NCI-H1930 (cell line): ENCODE measurements around the gene KIR3DL2.
"Not testable (repeated sequence)": the region's sequence is repeated elsewhere in the genome, so short reads cannot be mapped to it uniquely, and the experiment has no call there.

Source experiments
- DNase-seq, 2 experiments: peaks; one replicate each; lab custom pipeline; 2025; lab: John Stamatoyannopoulos, UW

Gene KIR3DL2

DNA sequence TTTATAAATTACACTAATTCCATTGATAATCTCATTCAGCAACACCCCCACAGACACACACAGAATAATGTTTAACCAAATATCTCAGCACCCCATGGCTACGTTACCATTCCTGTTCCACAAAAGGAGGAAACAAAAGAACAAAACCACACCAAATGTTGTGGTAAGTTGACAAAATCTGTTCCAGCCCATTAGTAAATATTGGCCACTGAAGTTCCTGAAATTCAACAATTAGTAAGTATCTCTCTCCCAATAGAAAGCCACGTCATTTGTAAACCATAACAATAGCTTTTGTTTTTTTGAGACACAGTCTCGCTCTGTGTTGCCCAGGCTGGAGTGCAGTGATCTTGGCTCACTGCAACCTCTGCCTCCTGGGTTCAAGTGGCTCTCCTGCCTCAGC lies 21.5 kb downstream of the KIR3DL2 start:
- no peak for DNase-seq

DNA sequence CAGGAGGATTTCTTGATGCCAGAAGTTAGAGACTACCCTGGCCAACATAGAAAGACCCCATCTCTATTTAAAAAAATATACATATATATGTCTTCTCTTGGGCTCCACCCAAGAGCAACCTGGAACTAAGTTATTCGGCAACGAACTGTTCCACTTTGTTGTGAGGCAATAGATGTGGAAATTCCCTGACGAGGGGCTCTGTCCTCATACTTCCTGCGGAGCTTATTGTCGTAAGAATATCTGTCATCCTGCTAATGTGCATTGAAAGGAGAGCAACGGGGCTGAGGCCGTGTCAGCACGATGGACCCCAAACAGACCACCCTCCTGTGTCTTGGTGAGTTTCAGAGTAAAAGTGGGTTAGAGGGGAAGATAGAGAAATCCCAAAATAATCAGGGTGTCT lies 23.7 kb downstream of the KIR3DL2 start, which contains the start of gene FCAR:
TSS of gene FCAR (plus strand) at position 246 of the 400 bp plus-strand sequence. CDS start at position 301, 55 bp downstream.
- DNase-seq: no peak

DNA sequence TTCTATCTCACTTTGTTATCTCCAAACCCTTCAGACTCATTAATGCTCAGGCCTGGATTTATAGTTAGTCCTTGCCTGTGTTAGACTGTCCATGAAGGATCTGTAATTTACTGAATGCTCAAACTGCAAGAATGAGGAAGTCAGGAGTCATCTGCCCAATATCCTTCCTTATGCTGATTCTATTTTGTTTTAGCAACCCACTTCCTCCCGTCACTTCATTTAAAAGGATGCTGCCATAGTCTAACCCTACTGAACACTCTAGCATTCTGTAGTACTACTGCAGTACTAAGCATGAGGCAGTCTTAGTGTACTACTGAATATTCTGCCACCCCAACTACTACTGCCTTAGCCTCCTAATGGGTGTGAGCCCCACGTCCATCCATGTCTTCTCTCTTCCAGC lies 25.3 kb downstream of the KIR3DL2 start:
- DNase-seq: no peak

DNA sequence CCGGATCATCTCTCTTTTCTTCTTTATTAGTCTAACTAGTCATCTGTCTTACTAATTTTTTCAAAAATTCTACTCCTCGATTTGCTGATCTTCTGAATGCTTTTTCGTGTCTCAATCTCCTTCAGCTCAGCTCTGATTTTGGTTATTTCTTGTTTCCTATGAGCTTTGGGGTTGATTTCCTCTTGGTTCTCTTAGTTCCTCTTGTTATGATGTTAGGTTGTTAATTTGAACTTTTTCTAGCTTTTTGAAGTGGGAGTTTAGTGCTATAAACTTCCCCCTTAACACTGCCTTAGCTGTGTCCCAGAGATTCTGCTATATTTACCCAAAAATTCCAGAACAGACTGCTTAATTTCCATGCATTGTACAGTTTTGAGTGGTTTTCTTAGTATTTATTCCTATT lies 27.2 kb downstream of the KIR3DL2 start:
- no peak for DNase-seq

DNA sequence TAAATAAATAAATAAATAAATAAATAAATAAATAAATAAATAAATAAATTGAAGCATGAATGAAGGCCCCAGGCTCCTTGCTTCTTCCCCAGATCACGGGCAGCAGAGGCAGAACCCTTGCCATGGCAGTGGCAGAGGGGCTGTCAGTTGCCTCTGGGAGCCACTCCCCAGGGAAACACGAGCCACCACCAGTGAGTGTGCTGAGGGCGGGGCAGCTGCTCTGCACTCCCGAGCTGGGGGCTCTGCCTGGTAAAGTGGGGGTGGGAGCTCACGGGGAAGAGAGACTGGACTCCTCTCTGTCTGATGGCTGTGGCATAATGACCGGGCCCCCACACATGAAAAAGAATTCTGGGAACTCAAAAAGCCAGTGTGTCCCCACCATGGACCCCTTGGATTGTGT lies 31.6 kb downstream of the KIR3DL2 start:
- no peak for DNase-seq

DNA sequence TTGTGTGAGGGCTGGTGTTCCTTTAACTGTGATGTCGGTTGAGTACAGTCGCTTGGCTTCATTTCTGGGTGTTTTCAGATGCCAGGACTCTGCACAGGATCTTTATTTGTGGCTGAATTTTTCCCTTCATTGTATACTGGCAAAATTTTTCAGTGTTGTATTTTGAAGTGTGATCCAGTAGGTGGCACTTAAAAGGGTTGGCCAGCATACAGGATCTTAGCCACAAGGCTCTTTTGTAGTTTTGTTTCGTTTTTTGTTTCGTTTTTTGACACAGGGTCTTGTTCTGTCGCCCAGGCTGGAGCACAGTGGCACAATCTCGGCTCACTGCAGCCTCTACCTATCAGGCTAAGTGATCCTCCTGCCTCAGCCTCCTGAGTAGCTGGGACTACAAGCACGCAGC lies 32.5 kb downstream of the KIR3DL2 start:
- no peak for DNase-seq

DNA sequence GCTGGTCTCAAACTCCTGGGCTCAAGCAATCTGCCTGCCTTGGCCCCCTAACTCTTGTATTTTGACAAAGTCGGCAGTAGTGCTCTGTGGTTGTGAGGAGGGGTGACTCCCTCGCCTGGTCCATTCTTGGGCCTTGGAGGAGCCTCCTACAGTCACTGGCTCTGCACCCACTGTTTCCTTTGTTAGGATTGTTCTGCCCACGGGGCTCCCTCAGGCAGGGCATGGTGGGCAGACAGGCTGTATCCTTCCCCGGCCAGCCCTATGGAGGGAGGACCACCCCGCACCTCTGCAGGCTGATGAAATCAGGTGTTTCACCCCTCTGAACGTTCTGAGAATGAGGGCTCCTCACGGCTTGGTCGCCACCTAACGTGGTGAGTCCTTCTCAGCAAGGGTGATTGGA lies 33.0 kb downstream of the KIR3DL2 start:
- DNase-seq: no peak

DNA sequence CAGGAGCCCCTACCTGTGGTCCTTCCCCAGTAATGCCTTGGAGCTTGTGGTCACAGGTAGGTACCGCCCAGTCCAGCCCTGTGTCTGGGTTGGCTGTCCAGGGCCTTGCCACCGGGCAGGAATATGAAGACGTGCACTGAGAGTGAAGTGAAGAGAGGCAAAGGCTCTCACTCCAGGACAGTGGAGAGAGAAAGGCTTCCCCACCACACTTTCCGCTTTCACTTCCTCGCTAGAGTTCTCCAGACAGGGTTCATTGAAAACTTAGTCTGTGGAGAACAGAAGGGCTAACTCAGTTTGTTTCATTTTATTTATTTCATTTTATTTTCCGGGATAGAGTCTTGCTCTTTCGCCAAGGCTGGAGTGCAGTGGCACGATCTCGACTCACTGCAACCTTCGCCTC lies 38.0 kb downstream of the KIR3DL2 start:
- DNase-seq: no peak

DNA sequence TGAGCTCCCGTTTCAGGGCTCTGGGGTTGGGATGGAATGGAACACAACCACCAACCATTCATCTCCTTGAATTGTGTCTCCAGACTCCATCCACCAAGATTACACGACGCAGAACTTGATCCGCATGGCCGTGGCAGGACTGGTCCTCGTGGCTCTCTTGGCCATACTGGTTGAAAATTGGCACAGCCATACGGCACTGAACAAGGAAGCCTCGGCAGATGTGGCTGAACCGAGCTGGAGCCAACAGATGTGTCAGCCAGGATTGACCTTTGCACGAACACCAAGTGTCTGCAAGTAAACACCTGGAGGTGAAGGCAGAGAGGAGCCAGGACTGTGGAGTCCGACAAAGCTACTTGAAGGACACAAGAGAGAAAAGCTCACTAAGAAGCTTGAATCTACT lies 39.3 kb downstream of the KIR3DL2 start:
- no peak for DNase-seq

DNA sequence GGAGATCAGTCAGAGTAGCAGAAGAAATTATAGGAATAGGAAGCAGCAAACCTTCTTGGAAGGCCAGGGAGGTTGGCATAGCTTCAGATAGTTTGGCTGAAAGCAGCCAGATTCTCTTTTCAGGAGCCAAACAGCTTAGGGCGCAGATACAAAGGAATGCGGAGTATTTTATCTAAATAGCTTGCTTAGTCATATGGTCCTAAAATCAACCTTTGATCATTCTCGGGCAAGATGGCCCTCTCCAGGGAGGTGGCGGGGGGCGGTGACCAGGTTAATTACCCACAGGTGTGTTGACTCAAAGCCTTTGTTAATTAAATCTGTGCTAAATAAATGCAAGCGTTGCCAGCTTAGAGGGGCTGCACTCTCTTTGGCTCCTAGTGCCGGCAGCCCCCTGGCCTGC lies 43.2 kb downstream of the KIR3DL2 start:
- no peak for DNase-seq

DNA sequence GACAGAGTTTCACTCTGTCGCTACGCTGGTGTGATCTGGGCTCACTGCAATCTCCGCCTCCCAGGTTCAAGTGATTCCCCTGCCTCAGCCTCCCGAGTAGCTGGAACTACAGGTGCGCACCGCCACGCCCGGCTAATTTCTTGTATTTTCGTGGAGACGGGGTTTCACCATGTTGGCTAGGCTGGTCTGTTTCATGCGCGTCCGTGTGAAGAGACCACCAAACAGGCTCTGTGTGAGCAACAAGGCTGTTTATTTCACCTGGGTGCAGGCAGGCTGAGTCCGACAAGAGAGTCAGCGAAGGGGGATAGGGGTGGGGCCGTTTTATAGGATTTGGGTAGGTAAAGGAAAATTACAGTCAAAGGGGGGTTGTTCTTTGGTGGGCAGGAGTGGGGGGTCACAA lies 43.9 kb downstream of the KIR3DL2 start:
- DNase-seq: not testable (repeated sequence)

DNA sequence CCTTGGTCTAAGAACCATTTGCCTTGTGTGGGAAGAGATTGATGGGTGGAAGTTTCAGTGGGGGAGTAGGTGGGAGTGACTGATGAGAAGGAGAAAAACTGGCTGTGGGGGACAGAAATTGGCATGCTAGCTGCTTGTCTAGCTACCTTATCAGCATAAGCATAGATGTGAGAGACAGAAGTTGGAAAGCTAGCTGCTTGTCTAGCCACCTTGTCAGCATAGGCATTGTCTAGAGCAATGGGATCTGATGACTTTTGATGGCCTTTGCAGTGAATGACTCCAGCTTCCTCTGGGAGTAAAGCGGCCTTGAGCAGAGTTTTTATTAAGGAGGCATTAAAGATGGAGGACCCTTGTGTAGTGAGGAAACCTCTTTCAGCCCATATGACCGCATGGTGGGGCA lies 45.8 kb downstream of the KIR3DL2 start:
- DNase-seq: no peak

DNA sequence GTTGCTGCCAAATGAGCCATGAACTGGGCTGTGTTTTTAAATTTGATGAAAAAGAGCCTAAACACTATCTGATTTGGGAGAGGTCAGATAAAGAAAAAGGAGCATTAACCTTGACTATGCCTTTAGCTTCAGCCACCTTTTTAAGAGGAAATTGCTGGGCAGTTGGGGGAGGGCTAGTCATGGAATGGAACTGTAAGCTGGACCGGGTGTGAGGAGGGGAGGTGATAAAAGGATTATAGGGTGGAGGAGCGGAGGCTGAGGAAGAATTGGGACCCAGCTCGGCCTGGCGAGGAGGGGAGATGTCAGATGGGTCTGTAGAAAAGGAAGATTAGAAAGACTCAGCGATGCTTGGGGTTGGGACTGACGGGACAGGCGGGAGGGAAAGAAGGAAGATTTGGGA lies 48.4 kb downstream of the KIR3DL2 start:
- not testable (repeated sequence) for DNase-seq

DNA sequence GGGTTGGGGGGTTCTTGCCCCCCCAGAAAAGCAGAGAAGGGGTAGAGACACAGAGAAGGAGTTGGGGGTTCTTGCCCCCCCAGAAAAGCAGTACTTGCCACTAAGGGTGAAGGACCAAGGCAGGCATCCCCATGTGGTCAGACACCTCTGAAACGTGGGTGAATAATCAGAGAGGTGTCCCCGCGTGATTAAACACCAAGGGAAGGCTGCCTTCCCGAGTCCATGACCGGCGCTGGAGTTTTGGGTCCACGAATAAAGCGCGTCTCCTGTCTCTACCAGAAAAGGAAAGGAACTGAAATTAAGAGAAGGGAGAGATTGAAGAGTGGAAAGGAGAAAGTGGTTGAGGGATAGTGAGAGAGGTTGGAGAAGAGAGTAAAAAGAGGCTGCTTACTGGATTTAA lies 49.4 kb downstream of the KIR3DL2 start:
- not testable (repeated sequence) for DNase-seq

DNA sequence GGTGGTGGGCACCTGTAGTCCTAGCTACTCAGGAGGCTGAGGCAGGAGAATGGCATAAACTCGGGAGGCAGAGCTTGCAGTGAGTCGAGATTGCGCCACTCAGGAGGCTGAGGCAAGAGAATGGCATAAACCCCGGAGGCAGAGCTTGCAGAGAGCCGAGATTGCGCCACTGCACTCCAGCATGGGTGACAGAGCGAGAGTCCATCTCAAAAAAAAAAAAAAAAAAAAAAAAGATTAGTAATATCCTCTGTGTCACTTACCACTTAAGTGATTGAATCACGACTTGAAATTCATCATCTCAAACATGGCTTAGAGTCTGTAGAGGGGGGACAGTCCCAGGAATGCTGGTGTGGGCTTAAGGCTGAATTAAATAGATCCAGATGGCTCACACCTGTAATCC lies 50.9 kb downstream of the KIR3DL2 start:
- not testable (repeated sequence) for DNase-seq

DNA sequence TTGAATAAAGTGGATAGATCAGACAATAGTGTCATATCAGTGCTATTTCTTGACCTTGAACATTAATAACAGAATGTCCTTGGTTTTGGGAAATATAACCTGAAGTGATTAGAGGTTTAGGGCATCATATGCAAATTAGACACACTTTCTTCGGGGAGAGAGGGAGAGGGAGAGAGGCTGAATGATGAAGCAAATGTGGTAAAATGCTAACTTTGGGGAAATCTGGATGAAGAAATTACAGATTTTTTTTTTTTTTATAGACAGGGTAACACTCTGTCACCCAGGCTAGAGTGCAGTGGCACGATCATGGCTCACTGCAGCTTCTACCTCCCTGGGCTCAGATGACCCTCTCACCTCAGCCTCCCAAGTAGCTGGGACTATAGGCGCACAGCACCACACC lies 51.8 kb downstream of the KIR3DL2 start:
- DNase-seq: no peak

DNA sequence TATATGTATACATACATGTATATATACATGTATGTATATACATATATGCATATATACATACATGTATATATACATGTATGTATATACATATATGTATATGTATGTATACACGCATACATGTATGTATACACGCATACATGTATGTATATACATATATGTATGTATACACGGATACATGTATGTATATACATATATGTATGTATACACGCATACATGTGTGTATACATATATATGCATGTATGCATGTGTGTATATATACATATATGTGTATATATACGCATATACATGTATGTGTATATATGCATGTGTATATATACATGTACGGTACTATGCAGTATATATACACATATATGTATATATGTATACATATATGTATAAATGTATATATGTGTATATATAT lies 53.1 kb downstream of the KIR3DL2 start:
- no peak for DNase-seq

DNA sequence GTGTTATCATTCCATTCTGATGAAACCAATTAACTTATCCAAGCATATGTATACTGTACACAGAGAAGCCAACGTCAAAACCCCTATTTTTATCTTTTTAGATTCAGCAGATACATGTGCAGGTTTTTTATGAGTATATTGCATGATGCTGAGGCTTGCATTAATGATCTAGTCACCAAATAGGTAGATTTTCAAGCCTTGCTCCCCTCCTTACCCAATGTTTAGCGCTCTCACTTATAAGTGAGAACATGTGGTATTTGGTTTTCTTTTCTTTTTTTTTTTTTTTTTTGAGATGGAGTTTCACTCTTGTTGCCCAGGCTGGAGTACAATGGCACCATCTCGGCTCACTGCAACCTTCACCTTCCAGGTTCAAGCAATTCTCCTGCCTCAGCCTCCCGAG lies 54.0 kb downstream of the KIR3DL2 start:
- not testable (repeated sequence) for DNase-seq

DNA sequence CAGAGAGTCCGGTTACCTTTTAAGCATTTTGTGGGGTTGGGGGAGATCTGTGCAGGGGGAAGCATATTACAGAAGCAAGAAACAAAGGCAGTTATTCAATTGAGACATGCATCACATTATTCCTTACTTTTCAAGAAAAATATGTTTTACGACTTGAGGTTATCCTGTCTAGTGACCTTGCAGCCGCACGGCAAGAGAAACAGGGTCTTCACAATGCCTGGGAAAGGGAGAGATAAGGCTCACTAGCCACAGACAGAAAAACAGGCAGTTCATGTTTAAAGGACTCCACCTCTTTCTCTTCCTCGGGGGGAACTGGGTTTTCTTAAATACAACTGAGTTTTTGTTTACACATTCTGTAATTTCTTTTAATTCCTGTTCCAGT lies 55.2 kb downstream of the KIR3DL2 start:
- no peak for DNase-seq

DNA sequence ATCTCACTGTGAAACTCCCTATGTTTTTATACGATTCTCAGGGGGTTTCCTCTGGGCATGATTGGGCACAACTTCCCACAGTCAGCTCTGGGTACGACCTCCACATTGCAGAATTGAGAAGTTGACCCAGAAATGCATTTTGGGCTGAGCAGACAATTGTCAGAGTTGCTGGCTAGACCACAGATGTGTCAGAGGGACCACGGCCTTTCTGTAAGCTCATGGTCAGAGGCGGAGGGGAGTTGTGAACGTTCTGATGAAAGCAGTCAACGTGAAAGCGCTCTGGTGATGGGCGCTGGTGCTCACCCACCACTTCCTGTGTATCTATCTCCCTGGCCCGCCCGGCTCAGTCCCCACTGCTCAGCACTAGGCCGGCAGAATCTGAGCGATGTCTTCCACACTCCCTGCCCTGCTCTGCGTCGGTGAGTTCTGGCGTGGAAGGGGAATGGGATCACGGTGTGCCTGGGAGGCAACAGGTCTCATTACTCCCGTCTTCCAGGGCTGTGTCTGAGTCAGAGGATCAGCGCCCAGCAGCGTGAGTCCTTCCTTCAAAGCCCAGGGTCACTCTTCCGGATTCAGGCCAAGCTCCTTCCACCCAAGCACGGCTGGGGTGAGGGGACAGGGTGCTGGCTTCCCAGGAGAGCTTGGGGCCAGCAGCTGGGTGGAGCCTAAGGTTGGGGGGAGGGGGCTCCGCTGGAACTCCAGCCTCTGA lies 55.7 kb downstream of the KIR3DL2 start, which contains the start of gene NCR1:
TSS of gene NCR1 (plus strand) at position 346 of the 709 bp plus-strand sequence. CDS start at position 386, 40 bp downstream.
- DNase-seq: no peak

DNA sequence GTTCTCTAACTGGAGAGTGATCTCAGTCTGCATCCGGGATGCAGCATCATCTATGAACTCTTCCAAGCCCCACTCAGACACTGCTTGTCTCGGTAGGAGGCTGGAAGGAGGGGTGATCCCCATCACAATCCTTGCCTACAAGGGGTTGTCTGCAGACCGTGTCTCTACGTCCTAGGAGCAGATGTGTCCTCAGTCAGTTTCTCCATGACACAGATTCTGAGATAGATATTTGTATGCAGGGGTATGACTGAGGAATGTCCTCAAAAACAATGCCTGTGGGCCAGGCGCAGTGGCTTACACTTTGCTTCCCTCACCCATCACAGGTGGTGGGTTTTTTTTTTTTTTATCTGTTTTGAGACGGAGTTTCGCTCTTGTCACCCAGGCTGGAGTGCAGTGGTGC lies 56.6 kb downstream of the KIR3DL2 start:
- no peak for DNase-seq

DNA sequence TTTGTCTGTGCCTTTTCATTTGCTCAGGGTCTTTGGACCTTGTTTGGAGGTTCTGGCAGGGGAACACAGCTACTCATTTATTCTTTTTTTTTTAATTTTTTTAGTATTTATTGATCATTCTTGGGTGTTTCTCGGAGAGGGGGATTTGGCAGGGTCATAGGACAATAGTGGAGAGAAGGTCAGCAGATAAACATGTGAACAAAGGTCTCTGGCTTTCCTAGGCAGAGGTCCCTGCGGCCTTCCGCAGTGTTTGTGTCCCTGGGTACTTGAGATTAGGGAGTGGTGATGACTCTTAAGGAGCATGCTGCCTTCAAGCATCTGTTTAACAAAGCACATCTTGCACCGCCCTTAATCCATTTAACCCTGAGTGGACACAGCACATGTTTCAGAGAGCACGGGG lies 57.7 kb downstream of the KIR3DL2 start:
- DNase-seq: not testable (repeated sequence)
